Endodermal cell (in vitro differentiated cells): ENCODE measurements around the gene BCAR1. TPM values are rescaled to one million over a fixed set of nuclear protein-coding genes. Genes with fewer than 3 reads are reported as not detected.

Experiments used
- DNase-seq: peaks from one replicate; pipeline ENCODE4 v3.0.0-alpha.2; 2017
- H3K27ac ChIP-seq: 2 replicates; pipeline ENCODE4 v1.5.1; 2013; ENCODE audit warnings: mild to moderate bottlenecking, low read depth, low read length, moderate library complexity
- H3K27me3 ChIP-seq: 2 replicates; pipeline ENCODE4 v1.6.1; 2013; ENCODE audit warnings: mild to moderate bottlenecking, low read length, moderate library complexity; ENCODE audit not compliant: insufficient read depth, control insufficient read depth, poor library complexity, severe bottlenecking
- H3K36me3 ChIP-seq: 2 replicates; pipeline ENCODE4 v1.7.0; 2013; ENCODE audit warnings: mild to moderate bottlenecking, low read length, moderate library complexity; ENCODE audit not compliant: control insufficient read depth, insufficient read depth
- H3K4me1 ChIP-seq: one replicate; pipeline ENCODE4 v1.7.0; 2013; ENCODE audit warnings: low read length; ENCODE audit not compliant: control insufficient read depth, insufficient read depth
- H3K4me3 ChIP-seq: 2 replicates; pipeline ENCODE4 v1.5.1; 2013; ENCODE audit warnings: mild to moderate bottlenecking, low read length, moderate library complexity
- H3K9ac ChIP-seq: 2 replicates; pipeline ENCODE4 v1.6.1; 2013; ENCODE audit warnings: mild to moderate bottlenecking, low read length, moderate library complexity; ENCODE audit not compliant: poor library complexity, severe bottlenecking; ENCODE audit errors: extremely low read depth
- H3K9me3 ChIP-seq: 2 replicates; pipeline ENCODE4 v1.6.1; 2013; ENCODE audit warnings: mild to moderate bottlenecking, low read length, moderate library complexity; ENCODE audit not compliant: control insufficient read depth
- H3K27ac Mint-ChIP-seq: 2 replicates; pipeline ENCODE4 v1.8.0; 2020; ENCODE audit warnings: mixed read lengths
- H3K27me3 Mint-ChIP-seq: 2 replicates; pipeline ENCODE4 v1.8.0; 2021; ENCODE audit warnings: mild to moderate bottlenecking, mixed read lengths; ENCODE audit not compliant: insufficient read depth
- H3K36me3 Mint-ChIP-seq: 2 replicates; pipeline ENCODE4 v1.8.0; 2020; ENCODE audit warnings: low read depth, mixed read lengths
- H3K4me1 Mint-ChIP-seq: 2 replicates; pipeline ENCODE4 v1.8.0; 2020; ENCODE audit warnings: mixed read lengths
- H3K4me3 Mint-ChIP-seq: 2 replicates; pipeline ENCODE4 v1.8.0; 2020; ENCODE audit warnings: mild to moderate bottlenecking, moderate library complexity, mixed read lengths
- H3K9me3 Mint-ChIP-seq: 2 replicates; pipeline ENCODE4 v1.8.0; 2020; ENCODE audit warnings: mild to moderate bottlenecking, mixed read lengths
- CTCF ChIP-seq: fragments of 200-600 bp; sonication (generic); conservative IDR thresholded peaks from 2 replicates; pipeline ENCODE4 v1.5.0; 2021; ENCODE audit warnings: antibody characterized with exemption, mild to moderate bottlenecking
- WGBS, 2 experiments: methylation state at CpG; one replicate each; pipeline versions ENCODE4 v1.1.5 to v1.1.7; 2013; ENCODE audit warnings: missing lambda C conversion rate in 2 of 2, mixed read lengths in 1 of 2; ENCODE audit not compliant: insufficient coverage in 1 of 2, insufficient read length in 1 of 2; 5-methylcytosine and 5-hydroxymethylcytosine counted together
- total RNA-seq, 2 donors: library from RNA; stranded (reverse); fragmentation: NEBNext Ultra II Directional in 1 of 2; extraction: Animal tissue kit (Norgen Biotek cat#: 25700) in 1 of 2; gene quantifications; 2 replicates in 1 of 2; 3 replicates in 1 of 2; pipeline ENCODE4 v1.2.1, GENCODE V29; 2021

Gene BCAR1
- total RNA-seq, 2 donors from 2014 or later, result 56.2 to 74.3 TPM

- H3K27ac Mint-ChIP-seq, result no peak overlapping the region
Observed at GRCh38 chr16:75188832-75189477, 62.5 kb downstream of the BCAR1 start.

GRCh38 chr16:75181630-75182029, 69.8 kb downstream of the BCAR1 start:
- 63 to 100% methylated on average over 1 to 3 of the region's 3 CpGs for WGBS, 2 experiments

More at GRCh38 chr16:75188832-75189477, 62.5 kb downstream of the BCAR1 start:
- Mint-ChIP-seq H3K4me3 (no peak overlapping the region), H3K36me3 (no peaks in the 10 kb centered on the region), H3K27me3 (peaks cover 15% of the 10 kb centered on the region), H3K9me3 (peaks cover 5% of the 10 kb centered on the region), H3K4me1 (no peaks in the 10 kb centered on the region)
- no peak for TF ChIP-seq CTCF
- no peaks in the 10 kb centered on the region for H3K36me3 ChIP-seq
- H3K4me1 ChIP-seq, result no peaks in the 10 kb centered on the region
- H3K9me3 ChIP-seq, result no peaks in the 10 kb centered on the region
- no peak overlapping the region for H3K4me3 ChIP-seq
- whole genome bisulfite sequencing, 2 experiments, result 91 to 92% methylated on average over 10 to 14 of the region's 14 CpGs
- no peak overlapping the region for H3K27ac ChIP-seq
- no peak overlapping the region for H3K9ac ChIP-seq
- no peaks in the 10 kb centered on the region for H3K27me3 ChIP-seq
- no peak for DNase-seq

GRCh38 chr16:75179208-75179607, 72.2 kb downstream of the BCAR1 start:
- no peak for TF ChIP-seq CTCF
- H3K27ac Mint-ChIP-seq, result no peak overlapping the region
- no peak overlapping the region for H3K4me3 Mint-ChIP-seq
- peaks cover 34% of the 10 kb centered on the region for H3K9me3 ChIP-seq
- WGBS, 2 experiments, result 92 to 100% methylated on average over 4 to 6 of the region's 6 CpGs
- H3K4me1 ChIP-seq, result no peaks in the 10 kb centered on the region
- H3K9me3 Mint-ChIP-seq, result peaks cover 30% of the 10 kb centered on the region
- H3K9ac ChIP-seq, result no peak overlapping the region
- no peak for DNase-seq
- peaks cover 2% of the 10 kb centered on the region for H3K27me3 Mint-ChIP-seq
- no peak overlapping the region for H3K4me3 ChIP-seq
- no peak overlapping the region for H3K27ac ChIP-seq
- peaks cover 8% of the 10 kb centered on the region for H3K4me1 Mint-ChIP-seq
- no peaks in the 10 kb centered on the region for H3K27me3 ChIP-seq
- H3K36me3 ChIP-seq, result no peaks in the 10 kb centered on the region
- H3K36me3 Mint-ChIP-seq, result peaks cover 2% of the 10 kb centered on the region

More at GRCh38 chr16:75181630-75182029, 69.8 kb downstream of the BCAR1 start:
- Histone ChIP-seq H3K36me3 (no peaks in the 10 kb centered on the region), H3K9me3 (peaks cover 13% of the 10 kb centered on the region), H3K4me3 (no peak overlapping the region), H3K4me1 (no peaks in the 10 kb centered on the region), H3K9ac (no peak overlapping the region), H3K27me3 (no peaks in the 10 kb centered on the region), H3K27ac (no peak overlapping the region)
- peaks cover 8% of the 10 kb centered on the region for H3K4me1 Mint-ChIP-seq
- H3K27me3 Mint-ChIP-seq, result peaks cover 5% of the 10 kb centered on the region
- DNase-seq, result no peak
- H3K27ac Mint-ChIP-seq, result no peak overlapping the region
- no peaks in the 10 kb centered on the region for H3K36me3 Mint-ChIP-seq
- no peak for TF ChIP-seq CTCF
- no peak overlapping the region for H3K4me3 Mint-ChIP-seq
- peaks cover 12% of the 10 kb centered on the region for H3K9me3 Mint-ChIP-seq

Other genes with a start within 250 kb of the BCAR1 start
- 1 to 10 TPM; 1.4 to 4.3 TPM for gene LDHD, start 134.8 kb downstream of the BCAR1 start, total RNA-seq
- 10 to 100 TPM; 10.4 to 13.3 TPM for gene ZFP1, start 103.1 kb downstream of the BCAR1 start, total RNA-seq
- not detected for gene CTRB2, start 44.5 kb downstream of the BCAR1 start, total RNA-seq
- gene CTRB1, start 32.6 kb downstream of the BCAR1 start, total RNA-seq, result not detected
- 100 to 1,000 TPM in 1 of 2 donors, 10 to 100 TPM in 1; 88.7 to 117 TPM for gene CFDP1, start 181.9 kb upstream of the BCAR1 start, total RNA-seq
- gene TMEM170A, start 213.1 kb upstream of the BCAR1 start, total RNA-seq, result 10 to 100 TPM; 72.7 to 74.8 TPM
- 10 to 100 TPM; 13.5 to 15.9 TPM for gene CHST6, start 243.8 kb upstream of the BCAR1 start, total RNA-seq